Muscle layer of duodenum (tissue), 2 donors: Measurements from ENCODE around the gene MDH1.

Experiments used
- H3K27ac ChIP-seq: one replicate; pipeline ENCODE4 v1.7.0; 2013; ENCODE audit warnings: mild to moderate bottlenecking, low read length
- H3K27me3 ChIP-seq: one replicate; pipeline ENCODE4 v1.7.0; 2013; ENCODE audit warnings: low read depth, mild to moderate bottlenecking, control low read depth, low read length
- H3K36me3 ChIP-seq, 2 donors: one replicate each; pipeline ENCODE4 v1.7.0; 2013; ENCODE audit warnings: low read length in 2 of 2, control low read depth in 1 of 2, mild to moderate bottlenecking in 1 of 2; ENCODE audit not compliant: insufficient read depth in 2 of 2, control insufficient read depth in 1 of 2
- H3K4me1 ChIP-seq, 2 donors: one replicate each; pipeline ENCODE4 v1.7.0; 2013; ENCODE audit warnings: low read length in 2 of 2, mild to moderate bottlenecking in 2 of 2, control low read depth in 1 of 2, moderate library complexity in 1 of 2; ENCODE audit not compliant: insufficient read depth in 2 of 2, control insufficient read depth in 1 of 2
- H3K4me3 ChIP-seq, 2 donors: one replicate each; pipeline ENCODE4 v1.7.0; 2013; ENCODE audit warnings: low read length in 2 of 2, low read depth in 1 of 2, mild to moderate bottlenecking in 1 of 2
- H3K9me3 ChIP-seq, 2 donors: one replicate each; pipeline ENCODE4 v1.7.0; 2013; ENCODE audit warnings: low read length in 2 of 2, control low read depth in 1 of 2, mild to moderate bottlenecking in 1 of 2; ENCODE audit not compliant: control insufficient read depth in 1 of 2
- donor health status: healthy.

The MDH1 gene

GRCh38 chr2:63643486-63643885, 54.7 kb downstream of the MDH1 start:
- H3K27ac ChIP-seq: no peak overlapping the region
- H3K4me1 ChIP-seq: no peaks in the 10 kb centered on the region
- H3K4me3 ChIP-seq: no peak overlapping the region
- H3K27me3 ChIP-seq: no peaks in the 10 kb centered on the region
- H3K36me3 ChIP-seq: no peaks in the 10 kb centered on the region
- peaks cover 0 to 2% of the 10 kb centered on the region in 2 donors for H3K9me3 ChIP-seq

GRCh38 chr2:63648632-63649031, 59.9 kb downstream of the MDH1 start:
- H3K27me3 ChIP-seq: no peaks in the 10 kb centered on the region

DNA sequence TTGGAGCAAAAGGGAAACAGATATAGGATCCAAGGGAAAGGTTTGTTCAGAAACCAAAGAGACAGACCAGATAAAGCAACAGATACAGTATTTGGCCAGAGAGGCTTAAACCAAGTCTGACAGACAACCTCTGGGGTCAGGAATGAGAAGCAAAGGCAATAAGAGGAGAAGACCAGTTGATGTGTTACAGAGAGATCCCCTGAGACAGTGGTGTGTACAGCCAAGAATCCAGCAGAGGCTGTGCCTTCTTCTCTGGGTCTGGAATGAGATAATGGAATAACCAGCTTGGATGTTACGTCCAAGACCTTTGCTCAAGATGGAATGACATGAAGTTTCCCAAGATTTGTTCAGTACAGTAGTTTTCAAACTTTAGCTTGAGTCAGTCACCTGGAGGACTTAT, 61.1 kb downstream of the MDH1 start:
- Histone ChIP-seq H3K4me1 (no peaks in the 10 kb centered on the region), H3K27me3 (no peaks in the 10 kb centered on the region), H3K27ac (no peak overlapping the region), H3K4me3 (no peak overlapping the region), H3K36me3 (no peaks in the 10 kb centered on the region), H3K9me3 (peaks cover 0 to 2% of the 10 kb centered on the region in 2 donors)

More at GRCh38 chr2:63648632-63649031, 59.9 kb downstream of the MDH1 start:
- Histone ChIP-seq H3K9me3 (peaks cover 0 to 2% of the 10 kb centered on the region in 2 donors), H3K27ac (no peak overlapping the region), H3K36me3 (no peaks in the 10 kb centered on the region), H3K4me1 (no peaks in the 10 kb centered on the region), H3K4me3 (no peak overlapping the region)

DNA sequence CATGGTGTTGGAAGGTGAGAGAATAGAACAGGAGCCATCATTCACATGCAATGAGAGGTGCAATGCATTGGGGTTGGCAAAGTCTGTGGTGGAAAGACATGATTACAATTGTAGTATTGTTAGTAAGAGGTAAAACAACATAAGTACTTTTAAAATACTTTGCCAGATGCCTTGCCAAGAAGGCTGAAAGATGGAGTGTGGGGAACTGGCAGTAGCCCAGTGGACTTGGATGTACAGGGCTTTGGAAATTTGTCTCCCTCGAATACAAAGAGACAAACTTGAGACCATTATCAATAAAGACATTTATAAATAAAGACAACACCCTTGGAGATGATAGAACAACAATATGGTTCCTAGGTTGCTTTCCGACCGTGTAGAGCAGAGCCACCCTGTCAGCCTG, 62.0 kb downstream of the MDH1 start:
- Histone ChIP-seq H3K4me1 (no peaks in the 10 kb centered on the region), H3K36me3 (no peaks in the 10 kb centered on the region)

GRCh38 chr2:63651356-63651755, 62.6 kb downstream of the MDH1 start:
- Histone ChIP-seq H3K36me3 (no peaks in the 10 kb centered on the region), H3K4me1 (no peaks in the 10 kb centered on the region), H3K27me3 (no peaks in the 10 kb centered on the region), H3K9me3 (no peaks in the 10 kb centered on the region), H3K4me3 (no peak overlapping the region), H3K27ac (no peak overlapping the region)

More for the DNA sequence above, 62.0 kb downstream of the MDH1 start:
- H3K27me3 ChIP-seq: no peaks in the 10 kb centered on the region
- no peak overlapping the region for H3K27ac ChIP-seq
- H3K4me3 ChIP-seq: no peak overlapping the region
- H3K9me3 ChIP-seq: no peaks in the 10 kb centered on the region

GRCh38 chr2:63651861-63652651, 63.3 kb downstream of the MDH1 start:
- no peaks in the 10 kb centered on the region for H3K36me3 ChIP-seq
- no peak overlapping the region for H3K27ac ChIP-seq
- H3K27me3 ChIP-seq: no peaks in the 10 kb centered on the region
- no peaks in the 10 kb centered on the region for H3K4me1 ChIP-seq
- no peak overlapping the region for H3K4me3 ChIP-seq
- H3K9me3 ChIP-seq: no peaks in the 10 kb centered on the region

GRCh38 chr2:63652652-63652985, 63.9 kb downstream of the MDH1 start:
- H3K27me3 ChIP-seq: no peaks in the 10 kb centered on the region
- no peaks in the 10 kb centered on the region for H3K4me1 ChIP-seq
- H3K36me3 ChIP-seq: no peaks in the 10 kb centered on the region
- H3K4me3 ChIP-seq: no peak overlapping the region
- no peak overlapping the region for H3K27ac ChIP-seq
- no peaks in the 10 kb centered on the region for H3K9me3 ChIP-seq

- H3K36me3 ChIP-seq: no peaks in the 10 kb centered on the region
- H3K4me3 ChIP-seq: no peak overlapping the region
- no peaks in the 10 kb centered on the region for H3K9me3 ChIP-seq
- no peaks in the 10 kb centered on the region for H3K27me3 ChIP-seq
- H3K4me1 ChIP-seq: no peaks in the 10 kb centered on the region
- H3K27ac ChIP-seq: no peak overlapping the region
Observed at GRCh38 chr2:63654959-63655358, 66.2 kb downstream of the MDH1 start.
